GM18861 (cell line): ENCODE results near the gene FNDC11.
A peak's percentile ranks its signal among the peaks of the same experiment; 100 is the strongest.
"Not testable (repeated sequence)": the region's sequence is repeated elsewhere in the genome, so short reads cannot be mapped to it uniquely, and the experiment has no call there.

Experiments used
- ATAC-seq: cut with Tn5 transposase; IDR thresholded peaks from one replicate; pipeline ENCODE4 v1.9.1; 2021; ENCODE audit not compliant: unreplicated experiment

FNDC11 gene

GRCh38 chr20:63552481-63553249 is 1.3 kb upstream of the FNDC11 start:
- peak; percentile 40 for ATAC-seq

GRCh38 chr20:63553251-63553932 is 567 bp upstream of the FNDC11 start:
- ATAC-seq = peak; percentile 27

- ATAC-seq = no peak
These were observed 661 bp downstream of the FNDC11 start for GRCh38 chr20:63554361-63555278.

- ATAC-seq = no peak
These were observed 1.9 kb downstream of the FNDC11 start for GRCh38 chr20:63555661-63556381.

GRCh38 chr20:63556873-63557478 is 3.0 kb downstream of the FNDC11 start:
- ATAC-seq = no peak

GRCh38 chr20:63557481-63557891 is 3.5 kb downstream of the FNDC11 start:
- no peak for ATAC-seq

GRCh38 chr20:63558804-63559484 is 5.0 kb downstream of the FNDC11 start:
- no peak for ATAC-seq

- not testable (repeated sequence) for ATAC-seq
These were observed 5.8 kb downstream of the FNDC11 start for GRCh38 chr20:63559485-63560332.

- no peak for ATAC-seq
These were observed 6.4 kb downstream of the FNDC11 start for GRCh38 chr20:63560333-63560805.

GRCh38 chr20:63560856-63561609 is 7.1 kb downstream of the FNDC11 start:
- no peak for ATAC-seq

GRCh38 chr20:63561624-63562396 is 7.9 kb downstream of the FNDC11 start:
- ATAC-seq = no peak

GRCh38 chr20:63562461-63563224 is 8.7 kb downstream of the FNDC11 start:
- no peak for ATAC-seq

- no peak for ATAC-seq
These were observed 9.4 kb downstream of the FNDC11 start for GRCh38 chr20:63563225-63563935.

GRCh38 chr20:63564036-63564810 is 10.3 kb downstream of the FNDC11 start:
- ATAC-seq = no peak
